Measurements from ENCODE around the gene NEK9. TPM values are rescaled to one million over a fixed set of nuclear protein-coding genes. Genes with fewer than 3 reads are reported as not detected.

Gene NEK9
- total RNA-seq, 1 donor from 2014 or later = 116 TPM

- Histone ChIP-seq H3K4me3 (peak within 1 kb of the TSS; percentile 62 to 76), H3K36me3 (peaks cover 0 to 4% of the 10 kb centered on the region in 2 donors), H3K27me3 (no peaks in the 10 kb centered on the region), H3K27ac (peak within 1 kb of the TSS; percentile 90 to 91), H3K9me3 (no peaks in the 10 kb centered on the region), H3K4me1 (peaks cover 3 to 22% of the 10 kb centered on the region in 2 donors)
- peak; percentile 33 to 87 for DNase-seq (ENCODE audit: low spot score in 2 of 2)
- no peak for TF ChIP-seq CTCF (IDR thresholded peaks at IDR 0.05)
- intact Hi-C loops (cut with DNase I) = loop anchor here (1.0 kb wide), 1 partner anchor 18 kb away; the partner anchor contains the start of gene ZC2HC1C
Measured at GRCh38 chr14:75050852-75051555, 75.8 kb downstream of the NEK9 start, which contains the start of gene MLH3. Gene MLH3 (minus strand): TSS chr14:75051467. CDS start chr14:75049655, 1,812 bp downstream.

- Histone ChIP-seq H3K36me3 (peaks cover 0 to 4% of the 10 kb centered on the region in 2 donors), H3K27me3 (no peaks in the 10 kb centered on the region), H3K4me1 (peaks cover 3 to 24% of the 10 kb centered on the region in 2 donors), H3K9me3 (no peaks in the 10 kb centered on the region), H3K4me3 (peak overlapping the region in 1 of 2 donors; percentile 32), H3K27ac (peak overlapping the region; percentile 90 to 91)
- TF ChIP-seq CTCF (IDR thresholded peaks at IDR 0.05) = no peak
- intact Hi-C loops (cut with DNase I) = no loop called here
- DNase-seq (ENCODE audit: low spot score in 2 of 2) = no peak
Measured at GRCh38 chr14:75049731-75050201, 77.1 kb downstream of the NEK9 start.

- Histone ChIP-seq H3K9me3 (no peaks in the 10 kb centered on the region), H3K4me3 (peak overlapping the region in 1 of 2 donors; percentile 32), H3K27me3 (no peaks in the 10 kb centered on the region), H3K36me3 (peaks cover 0 to 4% of the 10 kb centered on the region in 2 donors), H3K27ac (peak overlapping the region; percentile 58 to 75), H3K4me1 (peaks cover 3 to 29% of the 10 kb centered on the region in 2 donors)
- no peak for DNase-seq (ENCODE audit: low spot score in 2 of 2)
- intact Hi-C loops (cut with DNase I) = no loop called here
- TF ChIP-seq CTCF (IDR thresholded peaks at IDR 0.05) = no peak
Measured at GRCh38 chr14:75049136-75049535, 77.7 kb downstream of the NEK9 start.

GRCh38 chr14:75048101-75048500 lies 78.7 kb downstream of the NEK9 start:
- H3K4me1 ChIP-seq = peaks cover 3 to 29% of the 10 kb centered on the region in 2 donors
- H3K27ac ChIP-seq = no peak overlapping the region
- H3K36me3 ChIP-seq = peaks cover 0 to 6% of the 10 kb centered on the region in 2 donors
- no peaks in the 10 kb centered on the region for H3K9me3 ChIP-seq
- no peaks in the 10 kb centered on the region for H3K27me3 ChIP-seq
- intact Hi-C loops (cut with DNase I) = no loop called here
- TF ChIP-seq CTCF (IDR thresholded peaks at IDR 0.05) = no peak
- H3K4me3 ChIP-seq = no peak overlapping the region
- DNase-seq (ENCODE audit: low spot score in 2 of 2) = no peak

GRCh38 chr14:75047506-75047905 lies 79.3 kb downstream of the NEK9 start:
- no peak for TF ChIP-seq CTCF (IDR thresholded peaks at IDR 0.05)
- H3K4me1 ChIP-seq = peaks cover 3 to 29% of the 10 kb centered on the region in 2 donors
- H3K4me3 ChIP-seq = no peak overlapping the region
- no peaks in the 10 kb centered on the region for H3K27me3 ChIP-seq
- no peak overlapping the region for H3K27ac ChIP-seq
- H3K36me3 ChIP-seq = peaks cover 0 to 6% of the 10 kb centered on the region in 2 donors
- intact Hi-C loops (cut with DNase I) = no loop called here
- DNase-seq (ENCODE audit: low spot score in 2 of 2) = no peak
- no peaks in the 10 kb centered on the region for H3K9me3 ChIP-seq
